H1 (cell line): ENCODE data around the gene FABP7. TPM values are rescaled to one million over a fixed set of nuclear protein-coding genes. Genes with fewer than 3 reads are reported as not detected.

Source experiments
- CTCF ChIA-PET: fragments of 300-600 bp; sonication (Branson Sonifier 250); formaldehyde crosslinking; loops from one replicate; lab custom pipeline; 2021; ENCODE audit not compliant: partially characterized antibody; lab: Charles Lee
- POLR2A ChIA-PET: fragments of 300-600 bp; sonication (Branson Sonifier 250); formaldehyde crosslinking; loops from one replicate; lab custom pipeline; 2021; ENCODE audit warnings: inconsistent platforms; ENCODE audit not compliant: partially characterized antibody; lab: Charles Lee
- DNase-seq, 2 experiments: peaks; one replicate each; pipeline versions ENCODE4 v3.0.0 to v3.0.0-alpha.2; 2010 to 2022; ENCODE audit warnings: low spot score in 2 of 2, low read depth in 1 of 2, mixed read lengths in 1 of 2
- FAIRE-seq: peaks from 2 replicates; lab custom pipeline; 2011; peaks lifted over from hg19 to GRCh38; lab: Jason Lieb, UNC
- H2AFZ ChIP-seq: 2 replicates; pipeline ENCODE4 v1.8.1; 2012; ENCODE audit warnings: low read length, inconsistent platforms
- H2AK5ac ChIP-seq: 2 replicates; pipeline ENCODE4 v1.6.1; 2013; ENCODE audit warnings: low read depth, low read length
- H2BK120ac ChIP-seq: replicated peaks from 2 replicates; pipeline ENCODE3; 2013; ENCODE audit warnings: low read depth, low read length, inconsistent platforms
- H2BK12ac ChIP-seq: 2 replicates; pipeline ENCODE4 v1.6.1; 2013; ENCODE audit warnings: low read depth, low read length
- H2BK15ac ChIP-seq: 2 replicates; pipeline ENCODE4 v1.6.1; 2013; ENCODE audit warnings: low read length
- H2BK20ac ChIP-seq: 2 replicates; pipeline ENCODE4 v1.6.1; 2013; ENCODE audit warnings: low read length
- H2BK5ac ChIP-seq: 2 replicates; pipeline ENCODE4 v1.6.1; 2013; ENCODE audit warnings: low read depth, low read length
- H3K14ac ChIP-seq: 2 replicates; pipeline ENCODE4 v1.6.1; 2013; ENCODE audit warnings: inconsistent platforms; ENCODE audit not compliant: insufficient read length
- H3K18ac ChIP-seq: 2 replicates; pipeline ENCODE4 v1.6.1; 2013; ENCODE audit warnings: low read length; ENCODE audit errors: extremely low read depth
- H3K23ac ChIP-seq: 2 replicates; pipeline ENCODE4 v1.6.1; 2013; ENCODE audit warnings: inconsistent platforms; ENCODE audit not compliant: insufficient read length
- H3K23me2 ChIP-seq: 2 replicates; pipeline ENCODE4 v1.6.1; 2013; ENCODE audit warnings: low read depth, low read length
- H3K27ac ChIP-seq: 2 replicates; pipeline ENCODE4 v1.6.1; 2011; ENCODE audit warnings: low read depth, low read length, inconsistent platforms
- H3K27me3 ChIP-seq, 4 experiments: replicated peaks in 1 of 4; 1 replicate in 1 of 4; 2 replicates in 3 of 4; pipeline versions ENCODE4 v1.6.1 to v1.8.1; 2011 to 2013; ENCODE audit warnings: low read length in 3 of 4, mild to moderate bottlenecking in 3 of 4, inconsistent platforms in 2 of 4, mixed read lengths in 2 of 4, moderate library complexity in 1 of 4; ENCODE audit not compliant: control insufficient read depth in 3 of 4, insufficient read depth in 3 of 4; ENCODE audit errors: extremely low read depth in 1 of 4
- H3K36me3 ChIP-seq, 4 experiments: 2 replicates each; pipeline versions ENCODE4 v1.6.1 to v1.8.1; 2011 to 2013; ENCODE audit warnings: mild to moderate bottlenecking in 4 of 4, low read length in 3 of 4, moderate library complexity in 2 of 4, control low read depth in 1 of 4, inconsistent platforms in 1 of 4; ENCODE audit not compliant: insufficient read depth in 4 of 4, control insufficient read depth in 2 of 4
- H3K4ac ChIP-seq: replicated peaks from 2 replicates; pipeline ENCODE3; 2013; ENCODE audit warnings: low read length, low read depth, mixed read lengths, inconsistent platforms; ENCODE audit not compliant: insufficient read length
- H3K4me1 ChIP-seq, 4 experiments: replicated peaks in 1 of 4; 1 replicate in 1 of 4; 2 replicates in 3 of 4; pipeline versions ENCODE4 v1.6.1 to v1.8.1; 2011 to 2013; ENCODE audit warnings: low read length in 3 of 4, inconsistent platforms in 2 of 4, mixed read lengths in 1 of 4; ENCODE audit not compliant: insufficient read depth in 4 of 4, control insufficient read depth in 3 of 4
- H3K4me2 ChIP-seq, 2 experiments: 2 replicates each; pipeline versions ENCODE4 v1.6.1 to v1.8.1; 2011 to 2013; ENCODE audit warnings: low read depth in 2 of 2, low read length in 2 of 2, control low read depth in 1 of 2, inconsistent platforms in 1 of 2, mild to moderate bottlenecking in 1 of 2; ENCODE audit not compliant: insufficient read depth in 1 of 2
- H3K4me3 ChIP-seq, 4 experiments: fragments of 200-600, 300-600 bp in 1 of 4; sonication (generic), shearing (Covaris generic), sonication (Bioruptor Twin) in 1 of 4; 2 replicates each; pipeline versions ENCODE4 v1.5.1 to v1.8.1; 2011 to 2016; ENCODE audit warnings: low read length in 4 of 4, low read depth in 3 of 4, control low read depth in 2 of 4, inconsistent platforms in 2 of 4, mild to moderate bottlenecking in 2 of 4, mixed read lengths in 1 of 4, moderate library complexity in 1 of 4; ENCODE audit not compliant: insufficient read depth in 2 of 4; ENCODE audit errors: extremely low read depth in 1 of 4
- H3K56ac ChIP-seq: replicated peaks from 2 replicates; pipeline ENCODE3; 2013; ENCODE audit warnings: low read depth, mild to moderate bottlenecking, mixed read lengths, low read length, inconsistent platforms; ENCODE audit not compliant: insufficient read length
- H3K79me1 ChIP-seq: 2 replicates; pipeline ENCODE4 v1.6.1; 2013; ENCODE audit warnings: low read depth, low read length, control low read depth
- H3K79me2 ChIP-seq, 2 experiments: 2 replicates each; pipeline versions ENCODE4 v1.6.1 to v1.8.1; 2012 to 2013; ENCODE audit warnings: low read length in 2 of 2, mild to moderate bottlenecking in 2 of 2, inconsistent platforms in 1 of 2; ENCODE audit not compliant: insufficient read depth in 2 of 2, control insufficient read depth in 1 of 2
- H3K9ac ChIP-seq, 4 experiments: replicated peaks in 1 of 4; 1 replicate in 1 of 4; 2 replicates in 3 of 4; pipeline versions ENCODE4 v1.6.1 to v1.8.1; 2011 to 2013; ENCODE audit warnings: low read depth in 3 of 4, low read length in 3 of 4, control low read depth in 2 of 4, mild to moderate bottlenecking in 2 of 4, moderate library complexity in 2 of 4, inconsistent platforms in 1 of 4; ENCODE audit errors: extremely low read depth in 1 of 4
- H3K9me3 ChIP-seq, 2 experiments: 2 replicates each; pipeline versions ENCODE4 v1.6.1 to v1.8.1; 2012 to 2013; ENCODE audit warnings: mild to moderate bottlenecking in 2 of 2, moderate library complexity in 2 of 2, control low read depth in 1 of 2, inconsistent platforms in 1 of 2, low read depth in 1 of 2, low read length in 1 of 2, mixed read lengths in 1 of 2; ENCODE audit not compliant: insufficient read depth in 2 of 2
- H4K20me1 ChIP-seq, 2 experiments: replicated peaks in 1 of 2; 2 replicates each; pipeline versions ENCODE3 to v1.8.1; 2011 to 2013; ENCODE audit warnings: inconsistent platforms in 2 of 2, low read length in 2 of 2, mild to moderate bottlenecking in 1 of 2; ENCODE audit not compliant: insufficient read depth in 2 of 2, control insufficient read depth in 1 of 2
- H4K5ac ChIP-seq: 2 replicates; pipeline ENCODE4 v1.6.1; 2013; ENCODE audit warnings: low read length, low read depth, mixed read lengths, inconsistent platforms; ENCODE audit not compliant: insufficient read length
- H4K8ac ChIP-seq: 2 replicates; pipeline ENCODE4 v1.8.0; 2013; ENCODE audit warnings: mild to moderate bottlenecking, moderate library complexity, low read length, inconsistent platforms; ENCODE audit not compliant: insufficient read depth; ENCODE audit errors: extremely low read depth
- H4K91ac ChIP-seq: replicated peaks from 2 replicates; pipeline ENCODE3; 2013; ENCODE audit warnings: low read length, mixed read lengths, inconsistent platforms; ENCODE audit not compliant: insufficient read length
- CHD1 ChIP-seq: IDR thresholded peaks from 2 replicates; pipeline ENCODE4 v1.6.1; 2012; ENCODE audit warnings: low read depth, low read length, improper control_type of control experiment
- EGR1 ChIP-seq: IDR thresholded peaks from 2 replicates; pipeline ENCODE4 v1.6.1; 2011; ENCODE audit warnings: low read depth, low read length, borderline replicate concordance
- FOSL1 ChIP-seq: IDR thresholded peaks from 2 replicates; pipeline ENCODE4 v1.6.1; 2011; ENCODE audit warnings: mild to moderate bottlenecking, low read depth, low read length, moderate library complexity; ENCODE audit not compliant: insufficient read depth
- GABPA ChIP-seq: IDR thresholded peaks from 2 replicates; pipeline ENCODE4 v1.6.1; 2011; ENCODE audit warnings: mild to moderate bottlenecking, low read length, moderate library complexity, borderline replicate concordance; ENCODE audit not compliant: insufficient read depth
- HDAC2 ChIP-seq, 2 experiments: fragments of 300-600 bp in 1 of 2; sonication (generic) in 1 of 2; IDR thresholded peaks; 2 replicates each; pipeline ENCODE4 v1.6.1; 2011 to 2012; ENCODE audit warnings: low read depth in 2 of 2, low read length in 2 of 2, mild to moderate bottlenecking in 2 of 2, moderate library complexity in 2 of 2, borderline replicate concordance in 1 of 2, inconsistent platforms in 1 of 2
- KDM1A ChIP-seq: fragments of 200-600, 300-600 bp; sonication (generic); IDR thresholded peaks from 2 replicates; pipeline ENCODE4 v1.7.1; 2016; ENCODE audit warnings: mild to moderate bottlenecking, low read length, borderline replicate concordance
- KDM4A ChIP-seq: IDR thresholded peaks from one replicate; pipeline ENCODE4 v1.7.1; 2012; ENCODE audit warnings: low read depth, mild to moderate bottlenecking, moderate library complexity, low read length, inconsistent platforms; ENCODE audit not compliant: severe bottlenecking
- POLR2A ChIP-seq, 2 experiments: IDR thresholded peaks; 1 replicate in 1 of 2; 2 replicates in 1 of 2; pipeline ENCODE4 v1.6.1; 2011; ENCODE audit warnings: low read depth in 2 of 2, low read length in 2 of 2, mild to moderate bottlenecking in 2 of 2; ENCODE audit errors: control extremely low read depth in 1 of 2
- RAD21 ChIP-seq, 2 experiments: IDR thresholded peaks in 1 of 2; conservative IDR thresholded peaks in 1 of 2; 2 replicates each; pipeline ENCODE4 v1.6.1; 2011; ENCODE audit warnings: low read depth in 2 of 2, low read length in 2 of 2, improper control_type of control experiment in 1 of 2, inconsistent platforms in 1 of 2, mild to moderate bottlenecking in 1 of 2, moderate library complexity in 1 of 2
- SAP30 ChIP-seq: fragments of 300-600 bp; sonication (generic); IDR thresholded peaks from 2 replicates; pipeline ENCODE4 v1.7.1; 2012; ENCODE audit warnings: low read length, moderate library complexity, mild to moderate bottlenecking, inconsistent platforms; ENCODE audit not compliant: insufficient read depth, insufficient replicate concordance
- SIX5 ChIP-seq: IDR thresholded peaks from 2 replicates; pipeline ENCODE4 v1.6.1; 2011; ENCODE audit warnings: mild to moderate bottlenecking, low read depth, low read length
- SP1 ChIP-seq: IDR thresholded peaks from 2 replicates; pipeline ENCODE4 v1.6.1; 2011; ENCODE audit warnings: low read depth, low read length
- SUZ12 ChIP-seq: fragments of 200-600 bp; sonication (generic); IDR thresholded peaks from 2 replicates; pipeline ENCODE4 v1.6.1; 2012; ENCODE audit warnings: mild to moderate bottlenecking, inconsistent platforms, low read length, moderate library complexity, mixed read lengths
- TAF7 ChIP-seq: optimal IDR thresholded peaks from 2 replicates; pipeline ENCODE3; 2011; ENCODE audit warnings: low read depth, mild to moderate bottlenecking, inconsistent platforms, low read length, moderate library complexity, borderline replicate concordance
- TEAD4 ChIP-seq: IDR thresholded peaks from 2 replicates; pipeline ENCODE4 v1.6.1; 2012; ENCODE audit warnings: low read depth, low read length, inconsistent platforms, mixed read lengths
- polyA plus RNA-seq, 7 experiments: library from polyadenylated mRNA; depleted of rRNA in 3 of 7; stranded (reverse) in 5 of 7; unstranded in 2 of 7; fragments of >200 nt in 5 of 7; fragments of 200-250 nt in 2 of 7; gene quantifications; 1 replicate in 5 of 7; 2 replicates in 1 of 7; 4 replicates in 1 of 7; pipeline versions ENCODE4 v1.2.1 to v1.2.3, GENCODE V29; 2011 to 2013; ENCODE audit warnings: missing spikeins in 2 of 7, mixed read lengths in 2 of 7
- total RNA-seq: library from RNA; stranded (reverse); fragmentation: NEBNext Ultra II Directional; extraction: Animal tissue kit (Norgen Biotek cat#: 25700); gene quantifications from 2 replicates; pipeline ENCODE4 v1.2.1, GENCODE V29; 2021

FABP7 gene
- total and polyA plus RNA-seq, 2 of the 8 experiments (the other 6 are each of a cell fraction or from before 2014, with no cell fraction given): 10.6 to 13.1 TPM

DNA sequence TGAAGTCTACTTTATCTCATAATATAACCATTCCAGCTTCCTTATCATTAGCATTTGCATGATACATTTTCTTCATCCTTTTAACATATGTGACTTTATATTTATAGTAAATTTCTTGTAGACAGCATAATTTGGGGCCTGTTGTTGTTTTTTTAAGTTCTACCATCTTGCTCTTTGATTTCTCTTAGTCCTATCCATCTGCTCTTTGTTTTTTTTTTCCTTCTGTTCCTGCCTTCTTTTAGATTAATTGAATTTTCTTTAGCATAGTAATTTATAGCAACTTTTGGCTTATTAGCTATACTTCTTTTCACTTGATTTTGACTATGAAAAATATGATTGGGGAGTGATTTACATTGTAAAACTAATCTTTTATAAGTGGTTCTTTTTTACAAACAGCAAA, 19.2 kb upstream of the FABP7 start:
- no peak overlapping the region for H3K27ac ChIP-seq
- no peak overlapping the region for H2BK5ac ChIP-seq
- H3K79me1 ChIP-seq: no peaks in the 10 kb centered on the region
- H3K23me2 ChIP-seq: no peaks in the 10 kb centered on the region
- DNase-seq: no peak
- H3K79me2 ChIP-seq: no peaks in the 10 kb centered on the region
- no peak overlapping the region for H3K56ac ChIP-seq
- H3K9me3 ChIP-seq: no peaks in the 10 kb centered on the region
- no peak overlapping the region for H4K91ac ChIP-seq
- H2BK20ac ChIP-seq: no peak overlapping the region
- H3K36me3 ChIP-seq: no peaks in the 10 kb centered on the region
- no peak overlapping the region for H3K4me3 ChIP-seq
- no peak overlapping the region for H3K4me2 ChIP-seq
- H2BK12ac ChIP-seq: no peak overlapping the region
- no peak overlapping the region for H3K4ac ChIP-seq
- no peak overlapping the region for H3K14ac ChIP-seq
- no peak overlapping the region for H3K18ac ChIP-seq
- no peaks in the 10 kb centered on the region for H3K4me1 ChIP-seq
- H2AK5ac ChIP-seq: no peak overlapping the region
- no peak overlapping the region for H2BK15ac ChIP-seq
- CTCF ChIA-PET: interaction anchor here (0.7 kb wide), 2 partner anchors 227 to 356 kb away, joined by 3 read pairs; no protein-coding TSS in a partner anchor
- no peak overlapping the region for H4K5ac ChIP-seq
- no peak overlapping the region for H2AFZ ChIP-seq
- no peaks in the 10 kb centered on the region for H3K27me3 ChIP-seq
- no peak overlapping the region for H3K23ac ChIP-seq
- TF ChIP-seq SIX5 (no peak), RAD21 (IDR thresholded peaks at IDR 0.05 in 1 of 2, conservative IDR thresholded peaks at IDR 0.05 in 1 of 2; ENCODE audit: low read depth in 2 of 2, low read length in 2 of 2) (no peak), TEAD4 (no peak), HDAC2 (IDR thresholded peaks at IDR 0.05; ENCODE audit: borderline replicate concordance in 1 of 2, low read depth in 2 of 2, low read length in 2 of 2) (no peak), POLR2A (IDR thresholded peaks at IDR 0.05; ENCODE audit: control extremely low read depth in 1 of 2, low read depth in 2 of 2, low read length in 2 of 2) (no peak), TAF7 (no peak), CHD1 (no peak), KDM1A (no peak), SAP30 (no peak), KDM4A (no peak), SP1 (no peak), GABPA (no peak), EGR1 (no peak), FOSL1 (no peak), SUZ12 (no peak)
- H4K8ac ChIP-seq: no peak overlapping the region
- no peaks in the 10 kb centered on the region for H4K20me1 ChIP-seq
- H2BK120ac ChIP-seq: no peak overlapping the region
- FAIRE-seq: no peak
- POLR2A ChIA-PET: no interaction called here
- H3K9ac ChIP-seq: no peak overlapping the region
